KMS-11 (cell line): ENCODE data around the gene NRG3.

Experiments used
- H2AFZ ChIP-seq: fragments of 200-600 bp; sonication (generic); 2 replicates; pipeline ENCODE4 v1.6.1; 2016; ENCODE audit warnings: antibody characterized with exemption, mixed run types, low read depth
- H3K27ac ChIP-seq: fragments of 200-600 bp; sonication (generic); 2 replicates; pipeline ENCODE4 v1.6.1; 2016; ENCODE audit warnings: mild to moderate bottlenecking, mixed run types
- H3K27me3 ChIP-seq: fragments of 200-600 bp; sonication (generic); 2 replicates; pipeline ENCODE4 v1.6.1; 2017; ENCODE audit warnings: mild to moderate bottlenecking, low read depth, mixed run types, moderate library complexity; ENCODE audit not compliant: insufficient read depth
- H3K36me3 ChIP-seq: fragments of 200-600 bp; sonication (generic); 2 replicates; pipeline ENCODE4 v1.6.1; 2017; ENCODE audit warnings: mild to moderate bottlenecking, mixed run types; ENCODE audit not compliant: insufficient read depth
- H3K4me1 ChIP-seq: fragments of 200-600 bp; sonication (generic); 2 replicates; pipeline ENCODE4 v1.6.1; 2016; ENCODE audit warnings: mild to moderate bottlenecking, low read depth, mixed run types; ENCODE audit not compliant: poor library complexity, severe bottlenecking
- H3K4me2 ChIP-seq: fragments of 200-600 bp; sonication (generic); 2 replicates; pipeline ENCODE4 v1.7.0; 2016; ENCODE audit warnings: mild to moderate bottlenecking, mixed run types
- H3K4me3 ChIP-seq: fragments of 200-600 bp; sonication (generic); IDR thresholded peaks from 2 replicates; pipeline ENCODE4 v1.6.1; 2017; ENCODE audit warnings: low read depth, low read length, mixed read lengths; ENCODE audit not compliant: insufficient read depth
- H3K79me2 ChIP-seq: fragments of 200-600 bp; sonication (generic); 2 replicates; pipeline ENCODE4 v1.6.1; 2016; ENCODE audit warnings: low read depth, mixed run types; ENCODE audit not compliant: insufficient read depth
- H3K9ac ChIP-seq: fragments of 200-600 bp; sonication (generic); 2 replicates; pipeline ENCODE4 v1.6.1; 2016; ENCODE audit warnings: mild to moderate bottlenecking, mixed run types
- H4K20me1 ChIP-seq: fragments of 200-600 bp; sonication (generic); 2 replicates; pipeline ENCODE4 v1.6.1; 2016; ENCODE audit warnings: mild to moderate bottlenecking, mixed run types; ENCODE audit not compliant: insufficient read depth
- TF ChIP-seq, protein P1 (sequence below): fragments of 200-600 bp; sonication (generic); conservative IDR thresholded peaks from 2 replicates; pipeline ENCODE4 v1.6.1; 2017; ENCODE audit warnings: low read depth, mild to moderate bottlenecking, antibody characterized with exemption, low read length, moderate library complexity, mixed read lengths

Gene NRG3

DNA sequence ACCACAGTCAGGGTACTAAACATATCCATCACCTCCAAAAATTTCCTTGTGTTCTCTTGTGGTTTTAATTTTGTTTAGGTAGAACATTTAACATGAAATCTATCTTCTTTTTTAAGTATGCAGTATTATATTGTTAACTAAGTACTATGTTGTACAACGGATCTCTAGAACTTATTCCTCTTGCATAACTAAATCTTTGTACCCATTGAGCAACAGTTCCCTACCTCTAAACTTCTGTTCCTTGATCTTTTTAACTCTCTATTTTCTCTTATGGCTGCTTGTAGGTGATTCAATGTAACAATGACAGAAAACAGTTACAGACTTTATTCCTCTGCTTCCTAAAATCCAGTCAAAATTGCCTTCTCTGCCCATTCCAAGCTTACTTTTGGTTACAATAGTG is 9.9 kb downstream of the NRG3 start:
- Histone ChIP-seq H3K27ac (no peak overlapping the region), H3K27me3 (no peaks in the 10 kb centered on the region), H3K4me1 (no peaks in the 10 kb centered on the region), H3K4me2 (no peak overlapping the region), H3K9ac (no peak overlapping the region), H3K4me3 (no peak overlapping the region), H2AFZ (no peak overlapping the region), H4K20me1 (0 out of 2 replicates have a peak, but pooled peaks cover 3% of the 10 kb centered on the region), H3K36me3 (no peaks in the 10 kb centered on the region), H3K79me2 (no peaks in the 10 kb centered on the region)
- TF ChIP-seq, protein P1, sequence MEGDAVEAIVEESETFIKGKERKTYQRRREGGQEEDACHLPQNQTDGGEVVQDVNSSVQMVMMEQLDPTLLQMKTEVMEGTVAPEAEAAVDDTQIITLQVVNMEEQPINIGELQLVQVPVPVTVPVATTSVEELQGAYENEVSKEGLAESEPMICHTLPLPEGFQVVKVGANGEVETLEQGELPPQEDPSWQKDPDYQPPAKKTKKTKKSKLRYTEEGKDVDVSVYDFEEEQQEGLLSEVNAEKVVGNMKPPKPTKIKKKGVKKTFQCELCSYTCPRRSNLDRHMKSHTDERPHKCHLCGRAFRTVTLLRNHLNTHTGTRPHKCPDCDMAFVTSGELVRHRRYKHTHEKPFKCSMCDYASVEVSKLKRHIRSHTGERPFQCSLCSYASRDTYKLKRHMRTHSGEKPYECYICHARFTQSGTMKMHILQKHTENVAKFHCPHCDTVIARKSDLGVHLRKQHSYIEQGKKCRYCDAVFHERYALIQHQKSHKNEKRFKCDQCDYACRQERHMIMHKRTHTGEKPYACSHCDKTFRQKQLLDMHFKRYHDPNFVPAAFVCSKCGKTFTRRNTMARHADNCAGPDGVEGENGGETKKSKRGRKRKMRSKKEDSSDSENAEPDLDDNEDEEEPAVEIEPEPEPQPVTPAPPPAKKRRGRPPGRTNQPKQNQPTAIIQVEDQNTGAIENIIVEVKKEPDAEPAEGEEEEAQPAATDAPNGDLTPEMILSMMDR = no peak

DNA sequence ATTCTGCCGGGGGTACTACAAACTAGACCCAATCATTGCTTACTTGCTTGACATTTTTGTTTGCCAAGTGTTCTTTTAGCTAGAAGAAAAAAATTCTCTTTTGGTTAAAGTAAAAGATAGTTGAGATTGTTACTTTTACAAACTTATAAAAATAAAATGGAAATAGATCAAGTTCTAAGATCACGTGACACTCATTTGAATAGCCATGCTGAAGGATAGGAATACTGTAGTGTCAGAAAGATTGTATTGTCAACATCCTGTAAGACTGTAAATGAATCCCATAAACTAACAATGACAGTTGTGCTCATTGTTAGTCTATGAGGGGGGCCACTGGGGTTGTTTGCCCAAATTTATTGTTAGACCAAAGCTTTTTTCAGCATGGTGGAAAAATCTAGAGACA is 10.5 kb downstream of the NRG3 start:
- Histone ChIP-seq H3K4me3 (no peak overlapping the region), H3K4me2 (no peak overlapping the region), H3K27me3 (no peaks in the 10 kb centered on the region), H3K36me3 (no peaks in the 10 kb centered on the region), H2AFZ (no peak overlapping the region), H3K27ac (no peak overlapping the region), H3K9ac (no peak overlapping the region), H3K4me1 (no peaks in the 10 kb centered on the region), H3K79me2 (no peaks in the 10 kb centered on the region), H4K20me1 (0 out of 2 replicates have a peak, but pooled peaks cover 3% of the 10 kb centered on the region)
- TF ChIP-seq, protein P1 = no peak

DNA sequence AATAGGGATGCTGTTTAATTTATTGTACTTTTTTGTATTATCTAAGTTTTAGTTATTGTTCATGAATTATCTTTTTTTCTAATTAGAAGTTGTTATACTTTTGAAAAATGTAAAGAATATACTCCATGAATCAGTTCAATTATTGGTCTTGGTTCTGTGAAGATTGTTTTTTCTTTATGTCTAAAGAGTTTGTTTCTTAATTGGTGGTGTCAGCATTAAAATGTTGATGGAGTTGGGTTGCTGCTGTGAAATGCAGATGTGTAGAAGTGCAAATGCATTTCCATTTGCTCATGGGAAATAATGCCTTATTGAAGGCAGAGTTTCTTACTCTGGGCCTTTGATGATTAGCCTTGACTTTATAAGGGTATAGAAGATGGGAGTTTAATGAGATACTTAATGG is 11.9 kb downstream of the NRG3 start:
- no peak overlapping the region for H3K9ac ChIP-seq

DNA sequence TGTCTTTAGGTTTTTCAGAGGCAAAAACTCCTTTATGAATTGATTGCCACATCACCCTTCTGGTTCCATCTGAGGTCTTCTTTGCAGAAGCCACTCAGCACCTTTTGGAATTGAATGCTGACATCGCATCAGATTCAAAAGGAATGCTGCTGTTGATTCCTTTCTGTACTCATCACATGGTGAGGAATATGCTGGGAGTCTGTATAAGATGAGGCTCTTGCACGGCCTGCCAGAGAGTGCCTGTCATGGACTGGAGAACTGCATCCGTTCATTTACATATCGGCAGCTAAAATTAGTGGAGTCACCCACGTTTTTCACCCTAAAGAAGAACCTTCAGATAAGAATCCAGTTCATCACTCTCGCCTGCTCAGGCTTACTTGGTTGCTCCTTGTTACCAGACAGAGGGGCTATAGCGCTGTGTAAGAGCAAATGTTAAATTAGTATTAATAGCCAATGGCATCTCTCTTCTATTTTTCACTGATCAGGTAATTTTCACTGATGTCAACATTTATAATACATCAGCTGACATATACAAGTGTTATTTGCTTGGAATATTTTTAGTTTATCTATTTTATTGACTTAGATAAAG is 14.3 kb downstream of the NRG3 start:
- Histone ChIP-seq H3K79me2 (no peaks in the 10 kb centered on the region), H3K4me2 (no peak overlapping the region), H3K27me3 (no peaks in the 10 kb centered on the region), H3K9ac (no peak overlapping the region), H4K20me1 (no peaks in the 10 kb centered on the region), H3K4me1 (no peaks in the 10 kb centered on the region), H3K36me3 (no peaks in the 10 kb centered on the region), H3K27ac (no peak overlapping the region), H2AFZ (no peak overlapping the region), H3K4me3 (no peak overlapping the region)
- TF ChIP-seq, protein P1 = no peak

More for the DNA sequence above, 11.9 kb downstream of the NRG3 start:
- TF ChIP-seq, protein P1 = no peak
- no peaks in the 10 kb centered on the region for H3K79me2 ChIP-seq
- no peak overlapping the region for H3K4me2 ChIP-seq
- H3K36me3 ChIP-seq = no peaks in the 10 kb centered on the region
- H3K27me3 ChIP-seq = no peaks in the 10 kb centered on the region
- H2AFZ ChIP-seq = no peak overlapping the region
- H3K4me3 ChIP-seq = no peak overlapping the region
- no peaks in the 10 kb centered on the region for H4K20me1 ChIP-seq
- H3K27ac ChIP-seq = no peak overlapping the region
- no peaks in the 10 kb centered on the region for H3K4me1 ChIP-seq
